Smooth muscle cell (in vitro differentiated cells): Measurements from ENCODE around the gene RFC2. TPM values are rescaled to one million over a fixed set of nuclear protein-coding genes. Genes with fewer than 3 reads are reported as not detected.

Source experiments
- DNase-seq: peaks from one replicate; lab custom pipeline; 2025; ENCODE audit not compliant: unreplicated experiment; lab: John Stamatoyannopoulos, UW
- H2AFZ ChIP-seq: fragments of 200-600 bp; sonication (generic); 2 replicates; pipeline ENCODE4 v1.6.0; 2016; ENCODE audit warnings: antibody characterized with exemption, low read depth, mild to moderate bottlenecking
- H3F3A ChIP-seq: fragments of 200-600 bp; sonication (generic); 2 replicates; pipeline ENCODE4 v1.6.0; 2017; ENCODE audit warnings: antibody characterized with exemption, low read depth
- H3K27ac ChIP-seq: fragments of 200-600 bp; sonication (generic); 2 replicates; pipeline ENCODE4 v1.5.1; 2016; ENCODE audit warnings: low read depth, mild to moderate bottlenecking
- H3K27me3 ChIP-seq: fragments of 200-600 bp; sonication (generic); 2 replicates; pipeline ENCODE4 v1.6.1; 2016; ENCODE audit warnings: low read depth, mild to moderate bottlenecking
- H3K36me3 ChIP-seq: fragments of 200-600 bp; sonication (generic); 2 replicates; pipeline ENCODE4 v1.5.1; 2016; ENCODE audit warnings: low read depth
- H3K4me1 ChIP-seq: fragments of 200-600 bp; sonication (generic); 2 replicates; pipeline ENCODE4 v1.5.1; 2016; ENCODE audit warnings: low read depth
- H3K4me2 ChIP-seq: fragments of 200-600 bp; sonication (generic); 2 replicates; pipeline ENCODE4 v1.6.0; 2016; ENCODE audit warnings: mild to moderate bottlenecking
- H3K4me3 ChIP-seq: fragments of 200-600 bp; sonication (generic); 2 replicates; pipeline ENCODE4 v1.5.1; 2016; ENCODE audit warnings: mild to moderate bottlenecking
- H3K79me2 ChIP-seq: fragments of 200-600 bp; sonication (generic); 2 replicates; pipeline ENCODE4 v1.6.0; 2016; ENCODE audit warnings: low read depth, mild to moderate bottlenecking
- H3K9ac ChIP-seq: fragments of 200-600 bp; sonication (generic); 2 replicates; pipeline ENCODE4 v1.6.0; 2016; ENCODE audit warnings: low read depth
- H3K9me3 ChIP-seq: fragments of 200-600 bp; sonication (generic); replicated peaks from 2 replicates; pipeline ENCODE4 v1.5.1; 2016; ENCODE audit warnings: low read depth
- H4K20me1 ChIP-seq: fragments of 200-600 bp; sonication (generic); 2 replicates; pipeline ENCODE4 v1.6.0; 2016; ENCODE audit warnings: low read depth
- WGBS: methylation state at CpG from one replicate; pipeline ENCODE4 v1.1.7; 2016; ENCODE audit warnings: low lambda C conversion rate; 5-methylcytosine and 5-hydroxymethylcytosine counted together
- polyA plus RNA-seq: library from polyadenylated mRNA; unstranded; fragments of >200 nt; fragmentation: Nextera tagmentation; extraction: Ambion mirVana; gene quantifications from 2 replicates; pipeline ENCODE4 v1.2.1, GENCODE V29; 2016
- total RNA-seq: library from RNA; depleted of rRNA; stranded (reverse); fragments of >200 nt; gene quantifications from 2 replicates; pipeline ENCODE4 v1.2.3, GENCODE V29; 2014
- TF ChIP-seq, protein P1 (sequence below): fragments of 200-600 bp; sonication (generic); IDR thresholded peaks from 2 replicates; pipeline ENCODE4 v1.5.1; 2017; ENCODE audit warnings: borderline replicate concordance, mild to moderate bottlenecking, antibody characterized with exemption; ENCODE audit not compliant: insufficient read depth, poor library complexity, severe bottlenecking

The RFC2 gene
- total and polyA plus RNA-seq, 2 experiments from 2014 or later = 28.9 to 29.4 TPM

- Histone ChIP-seq H3K4me3 (no peak overlapping the region), H3K79me2 (no peaks in the 10 kb centered on the region), H3K9me3 (no peaks in the 10 kb centered on the region), H3K4me2 (no peak overlapping the region), H3F3A (no peaks in the 10 kb centered on the region), H3K9ac (no peak overlapping the region), H4K20me1 (no peaks in the 10 kb centered on the region), H3K27ac (peak overlapping the region; percentile 93), H2AFZ (no peak overlapping the region), H3K27me3 (no peaks in the 10 kb centered on the region), H3K36me3 (no peaks in the 10 kb centered on the region), H3K4me1 (no peaks in the 10 kb centered on the region)
- TF ChIP-seq, protein P1, sequence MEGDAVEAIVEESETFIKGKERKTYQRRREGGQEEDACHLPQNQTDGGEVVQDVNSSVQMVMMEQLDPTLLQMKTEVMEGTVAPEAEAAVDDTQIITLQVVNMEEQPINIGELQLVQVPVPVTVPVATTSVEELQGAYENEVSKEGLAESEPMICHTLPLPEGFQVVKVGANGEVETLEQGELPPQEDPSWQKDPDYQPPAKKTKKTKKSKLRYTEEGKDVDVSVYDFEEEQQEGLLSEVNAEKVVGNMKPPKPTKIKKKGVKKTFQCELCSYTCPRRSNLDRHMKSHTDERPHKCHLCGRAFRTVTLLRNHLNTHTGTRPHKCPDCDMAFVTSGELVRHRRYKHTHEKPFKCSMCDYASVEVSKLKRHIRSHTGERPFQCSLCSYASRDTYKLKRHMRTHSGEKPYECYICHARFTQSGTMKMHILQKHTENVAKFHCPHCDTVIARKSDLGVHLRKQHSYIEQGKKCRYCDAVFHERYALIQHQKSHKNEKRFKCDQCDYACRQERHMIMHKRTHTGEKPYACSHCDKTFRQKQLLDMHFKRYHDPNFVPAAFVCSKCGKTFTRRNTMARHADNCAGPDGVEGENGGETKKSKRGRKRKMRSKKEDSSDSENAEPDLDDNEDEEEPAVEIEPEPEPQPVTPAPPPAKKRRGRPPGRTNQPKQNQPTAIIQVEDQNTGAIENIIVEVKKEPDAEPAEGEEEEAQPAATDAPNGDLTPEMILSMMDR = no peak
- WGBS = 73% methylated on average over 8 of the region's 8 CpGs
- no peak for DNase-seq
Measured at GRCh38 chr7:74280985-74281384, 26.8 kb upstream of the RFC2 start.

DNA sequence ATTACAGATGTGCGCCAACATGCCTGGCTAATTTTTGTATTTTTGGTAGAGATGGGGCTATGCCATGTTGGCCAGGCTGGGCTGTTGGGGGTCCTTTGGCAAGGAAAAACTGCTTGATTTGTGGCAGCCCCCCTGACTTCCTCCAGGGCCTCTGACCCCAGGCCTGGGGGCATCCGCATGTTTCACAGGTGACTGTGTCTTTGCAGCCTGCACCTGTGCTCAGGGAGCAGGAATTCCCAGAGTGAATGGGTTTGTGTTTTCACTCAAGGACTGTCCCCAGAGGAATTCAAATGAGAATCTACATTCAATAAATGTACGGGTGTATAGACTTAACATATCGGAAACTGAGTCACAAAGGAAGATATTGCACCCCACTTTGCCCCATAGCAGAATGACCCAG is 23.4 kb upstream of the RFC2 start:
- no peaks in the 10 kb centered on the region for H3K79me2 ChIP-seq
- no peak overlapping the region for H3K4me2 ChIP-seq
- no peaks in the 10 kb centered on the region for H3K9me3 ChIP-seq
- TF ChIP-seq, protein P1 = no peak
- H4K20me1 ChIP-seq = no peaks in the 10 kb centered on the region
- H3K27me3 ChIP-seq = no peaks in the 10 kb centered on the region
- H3K4me1 ChIP-seq = no peaks in the 10 kb centered on the region
- H3K36me3 ChIP-seq = no peaks in the 10 kb centered on the region
- H3K4me3 ChIP-seq = no peak overlapping the region
- 96% methylated on average over 4 of the region's 4 CpGs for WGBS
- no peak for DNase-seq
- no peak overlapping the region for H3K27ac ChIP-seq
- H2AFZ ChIP-seq = no peak overlapping the region
- H3K9ac ChIP-seq = no peak overlapping the region
- H3F3A ChIP-seq = peaks cover 3% of the 10 kb centered on the region

GRCh38 chr7:74275401-74275881 is 21.2 kb upstream of the RFC2 start:
- Histone ChIP-seq H3K79me2 (no peaks in the 10 kb centered on the region), H4K20me1 (no peaks in the 10 kb centered on the region), H3K4me3 (no peak overlapping the region), H3K4me2 (no peak overlapping the region), H3K36me3 (no peaks in the 10 kb centered on the region), H2AFZ (no peak overlapping the region), H3K4me1 (no peaks in the 10 kb centered on the region), H3K27me3 (no peaks in the 10 kb centered on the region), H3K9me3 (no peaks in the 10 kb centered on the region), H3K9ac (no peak overlapping the region), H3F3A (peaks cover 21% of the 10 kb centered on the region), H3K27ac (no peak overlapping the region)
- TF ChIP-seq, protein P1 = peak; percentile 43
- 70% methylated on average over 6 of the region's 6 CpGs for WGBS
- DNase-seq = no peak

DNA sequence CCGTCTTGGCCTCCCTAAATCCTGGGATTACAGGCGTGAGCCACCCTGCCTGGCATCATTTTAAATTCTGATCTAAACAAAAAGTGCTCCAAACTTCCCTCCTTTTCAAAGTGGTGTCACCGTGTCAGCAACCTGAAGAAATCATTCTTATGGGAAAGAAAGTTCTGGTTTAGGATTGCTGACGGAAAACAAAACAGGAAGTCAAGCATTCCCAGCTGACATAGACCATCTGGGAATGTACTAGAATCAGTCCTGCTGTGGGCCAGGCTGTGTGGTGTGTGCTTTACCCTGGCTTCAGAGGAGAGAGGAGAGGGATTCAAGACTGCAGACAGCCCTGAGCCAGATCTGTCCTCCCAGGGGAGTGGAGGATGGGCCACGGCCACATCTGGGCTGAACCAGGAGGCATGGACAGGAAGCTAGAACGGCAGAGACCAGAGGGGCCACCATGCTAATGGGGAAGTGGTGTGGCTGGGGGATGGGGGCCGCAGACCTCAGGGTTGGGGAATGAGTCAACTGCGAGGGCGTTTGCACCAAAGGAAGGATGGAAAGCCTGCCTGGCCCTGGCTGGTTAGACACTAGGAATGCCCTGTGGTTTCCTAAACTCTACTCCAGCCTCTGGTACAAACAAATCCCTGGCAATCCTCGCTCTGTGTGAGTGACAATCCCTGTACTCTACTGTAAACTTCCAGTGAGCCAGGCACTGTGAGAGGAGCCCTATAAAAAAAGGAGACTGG is 18.3 kb upstream of the RFC2 start:
- no peaks in the 10 kb centered on the region for H3K79me2 ChIP-seq
- H4K20me1 ChIP-seq = no peaks in the 10 kb centered on the region
- H3K9ac ChIP-seq = peak overlapping the region; percentile 75
- no peaks in the 10 kb centered on the region for H3K9me3 ChIP-seq
- no peaks in the 10 kb centered on the region for H3K4me1 ChIP-seq
- peak; percentile 78 for DNase-seq
- peak overlapping the region; percentile 13 for H2AFZ ChIP-seq
- WGBS = 7% methylated on average over 10 of the region's 10 CpGs
- no peaks in the 10 kb centered on the region for H3K27me3 ChIP-seq
- TF ChIP-seq, protein P1 = no peak
- H3K4me3 ChIP-seq = no peak overlapping the region
- H3K4me2 ChIP-seq = peak overlapping the region; percentile 61
- H3F3A ChIP-seq = peaks cover 21% of the 10 kb centered on the region
- H3K36me3 ChIP-seq = no peaks in the 10 kb centered on the region
- peak overlapping the region; percentile 97 for H3K27ac ChIP-seq
